Activated CD4-positive, alpha-beta T cell treated with anti-CD3 and anti-CD28 coated beads for 4 hours (primary cell): ENCODE measurements around the gene EVPL.
A peak's percentile ranks its signal among the peaks of the same experiment; 100 is the strongest.
"Not testable (repeated sequence)": the region's sequence is repeated elsewhere in the genome, so short reads cannot be mapped to it uniquely, and the experiment has no call there.

ENCODE experiments used
- DNase-seq, 2 donors: peaks; one replicate each; pipeline ENCODE4 v3.0.0-alpha.2; 2020

Gene EVPL

GRCh38 chr17:76027159-76027839 lies at the start of gene EVPL:
Gene EVPL, minus strand, starts transcription at chr17:76027306. Its CDS starts 108 bp downstream, at chr17:76027198.
- DNase-seq, result no peak

GRCh38 chr17:76076146-76076764 lies 49.1 kb upstream of the EVPL start:
- DNase-seq, result no peak

GRCh38 chr17:76075364-76076145 lies 48.4 kb upstream of the EVPL start:
- no peak for DNase-seq

- no peak for DNase-seq
Observed at GRCh38 chr17:76074390-76075363, 47.6 kb upstream of the EVPL start, which contains the start of gene GALR2. Gene GALR2, plus strand, starts transcription at chr17:76074781. Its CDS starts 103 bp downstream, at chr17:76074884.

- peak; percentile 83 to 84 for DNase-seq
Observed at GRCh38 chr17:76072148-76072858, 45.2 kb upstream of the EVPL start, which contains the start of gene SRP68. Gene SRP68, minus strand, starts transcription at chr17:76072517. Its CDS starts 26 bp downstream, at chr17:76072491.

- DNase-seq, result no peak
Observed at GRCh38 chr17:76071531-76072147, 44.5 kb upstream of the EVPL start.

GRCh38 chr17:76065775-76066174 lies 38.7 kb upstream of the EVPL start:
- DNase-seq, result no peak

GRCh38 chr17:76063875-76064546 lies 36.9 kb upstream of the EVPL start:
- DNase-seq, result peak; percentile 59 to 63

- not testable (repeated sequence) for DNase-seq
Observed at GRCh38 chr17:76058264-76058663, 31.2 kb upstream of the EVPL start.

GRCh38 chr17:76056882-76057281 lies 29.8 kb upstream of the EVPL start:
- DNase-seq, result no peak

- no peak for DNase-seq
Observed at GRCh38 chr17:76054112-76054476, 27.0 kb upstream of the EVPL start.

GRCh38 chr17:76053246-76054111 lies 26.4 kb upstream of the EVPL start:
- peak in 1 of 2 donors; percentile 25 for DNase-seq

- DNase-seq, result no peak
Observed at GRCh38 chr17:76051561-76051960, 24.5 kb upstream of the EVPL start.

GRCh38 chr17:76050538-76051467 lies 23.7 kb upstream of the EVPL start:
- DNase-seq, result no peak

GRCh38 chr17:76049836-76050537 lies 22.9 kb upstream of the EVPL start:
- DNase-seq, result no peak

GRCh38 chr17:76049239-76049638 lies 22.1 kb upstream of the EVPL start:
- no peak for DNase-seq

- DNase-seq, result no peak
Observed at GRCh38 chr17:76048711-76049110, 21.6 kb upstream of the EVPL start.
